ENCODE data around the gene SORCS2.

SORCS2 gene

GRCh38 chr4:7733201-7733600, 540.9 kb downstream of the SORCS2 start:
- TF ChIP-seq, protein P1, sequence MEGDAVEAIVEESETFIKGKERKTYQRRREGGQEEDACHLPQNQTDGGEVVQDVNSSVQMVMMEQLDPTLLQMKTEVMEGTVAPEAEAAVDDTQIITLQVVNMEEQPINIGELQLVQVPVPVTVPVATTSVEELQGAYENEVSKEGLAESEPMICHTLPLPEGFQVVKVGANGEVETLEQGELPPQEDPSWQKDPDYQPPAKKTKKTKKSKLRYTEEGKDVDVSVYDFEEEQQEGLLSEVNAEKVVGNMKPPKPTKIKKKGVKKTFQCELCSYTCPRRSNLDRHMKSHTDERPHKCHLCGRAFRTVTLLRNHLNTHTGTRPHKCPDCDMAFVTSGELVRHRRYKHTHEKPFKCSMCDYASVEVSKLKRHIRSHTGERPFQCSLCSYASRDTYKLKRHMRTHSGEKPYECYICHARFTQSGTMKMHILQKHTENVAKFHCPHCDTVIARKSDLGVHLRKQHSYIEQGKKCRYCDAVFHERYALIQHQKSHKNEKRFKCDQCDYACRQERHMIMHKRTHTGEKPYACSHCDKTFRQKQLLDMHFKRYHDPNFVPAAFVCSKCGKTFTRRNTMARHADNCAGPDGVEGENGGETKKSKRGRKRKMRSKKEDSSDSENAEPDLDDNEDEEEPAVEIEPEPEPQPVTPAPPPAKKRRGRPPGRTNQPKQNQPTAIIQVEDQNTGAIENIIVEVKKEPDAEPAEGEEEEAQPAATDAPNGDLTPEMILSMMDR (IDR thresholded peaks at IDR 0.05; ENCODE audit: extremely low read depth, insufficient read depth, missing control alignments) = no peak
- in situ Hi-C loops (cut with MboI; ENCODE audit: low pct_unique_long_range_greater_than_20kb, low sequenced_read_pairs, unreplicated experiment) = no loop called here
- DNase-seq (ENCODE audit: low spot score) = no peak

DNA sequence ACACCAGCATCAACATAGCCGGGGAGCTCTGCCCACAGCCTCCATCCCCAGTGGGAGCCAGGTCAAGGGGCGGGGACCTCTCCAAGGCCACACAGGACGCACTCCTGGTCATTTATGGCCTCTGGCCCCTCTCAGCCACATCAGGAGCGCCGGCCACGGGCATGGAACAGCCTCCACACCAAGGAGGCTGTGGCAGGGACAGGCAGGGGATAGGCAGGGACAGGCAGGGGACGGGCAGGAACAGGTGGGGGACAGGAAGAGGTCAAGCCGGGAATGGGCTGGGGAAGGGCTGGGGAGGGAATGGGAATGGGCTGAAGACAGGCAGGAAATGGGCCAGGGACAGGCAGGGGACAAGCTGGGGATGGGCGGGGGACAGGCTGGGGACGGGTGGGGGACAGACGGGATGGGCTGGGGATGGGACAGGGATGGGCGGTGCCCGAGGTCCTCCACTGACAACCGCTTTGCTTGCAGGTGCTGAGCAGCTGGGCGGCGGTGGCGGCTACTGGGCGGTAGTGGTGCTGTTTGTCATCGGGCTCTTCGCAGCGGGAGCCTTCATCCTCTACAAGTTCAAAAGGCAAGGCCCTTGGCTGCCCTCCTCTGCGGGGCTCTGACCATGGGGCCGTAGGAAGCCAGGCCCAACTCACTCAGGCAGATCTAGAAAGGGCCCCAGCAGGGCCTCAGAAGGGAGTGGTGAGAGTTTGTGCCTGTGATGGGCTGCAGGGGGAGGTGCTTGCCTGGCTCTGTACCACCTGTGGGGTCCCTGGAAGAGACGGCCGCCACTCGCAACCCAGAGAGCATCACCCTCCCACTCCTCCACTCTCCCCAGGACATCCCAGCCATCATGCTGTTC, 541.7 kb downstream of the SORCS2 start:
- in situ Hi-C loops (cut with MboI; ENCODE audit: low pct_unique_long_range_greater_than_20kb, low sequenced_read_pairs, unreplicated experiment) = no loop called here
- no peak for DNase-seq (ENCODE audit: low spot score)
- TF ChIP-seq, protein P1 (IDR thresholded peaks at IDR 0.05; ENCODE audit: extremely low read depth, insufficient read depth, missing control alignments) = no peak

- TF ChIP-seq, protein P1 (IDR thresholded peaks at IDR 0.05; ENCODE audit: extremely low read depth, insufficient read depth, missing control alignments) = no peak
- DNase-seq (ENCODE audit: low spot score) = no peak
- in situ Hi-C loops (cut with MboI; ENCODE audit: low pct_unique_long_range_greater_than_20kb, low sequenced_read_pairs, unreplicated experiment) = no loop called here
These were observed 542.4 kb downstream of the SORCS2 start for GRCh38 chr4:7734651-7735260.

- TF ChIP-seq, protein P1 (IDR thresholded peaks at IDR 0.05; ENCODE audit: extremely low read depth, insufficient read depth, missing control alignments) = no peak
- in situ Hi-C loops (cut with MboI; ENCODE audit: low pct_unique_long_range_greater_than_20kb, low sequenced_read_pairs, unreplicated experiment) = no loop called here
- no peak for DNase-seq (ENCODE audit: low spot score)
These were observed 543.1 kb downstream of the SORCS2 start for GRCh38 chr4:7735395-7735794.

GRCh38 chr4:7735961-7736360, 543.6 kb downstream of the SORCS2 start:
- in situ Hi-C loops (cut with MboI; ENCODE audit: low pct_unique_long_range_greater_than_20kb, low sequenced_read_pairs, unreplicated experiment) = no loop called here
- TF ChIP-seq, protein P1 (IDR thresholded peaks at IDR 0.05; ENCODE audit: extremely low read depth, insufficient read depth, missing control alignments) = no peak
- no peak for DNase-seq (ENCODE audit: low spot score)

DNA sequence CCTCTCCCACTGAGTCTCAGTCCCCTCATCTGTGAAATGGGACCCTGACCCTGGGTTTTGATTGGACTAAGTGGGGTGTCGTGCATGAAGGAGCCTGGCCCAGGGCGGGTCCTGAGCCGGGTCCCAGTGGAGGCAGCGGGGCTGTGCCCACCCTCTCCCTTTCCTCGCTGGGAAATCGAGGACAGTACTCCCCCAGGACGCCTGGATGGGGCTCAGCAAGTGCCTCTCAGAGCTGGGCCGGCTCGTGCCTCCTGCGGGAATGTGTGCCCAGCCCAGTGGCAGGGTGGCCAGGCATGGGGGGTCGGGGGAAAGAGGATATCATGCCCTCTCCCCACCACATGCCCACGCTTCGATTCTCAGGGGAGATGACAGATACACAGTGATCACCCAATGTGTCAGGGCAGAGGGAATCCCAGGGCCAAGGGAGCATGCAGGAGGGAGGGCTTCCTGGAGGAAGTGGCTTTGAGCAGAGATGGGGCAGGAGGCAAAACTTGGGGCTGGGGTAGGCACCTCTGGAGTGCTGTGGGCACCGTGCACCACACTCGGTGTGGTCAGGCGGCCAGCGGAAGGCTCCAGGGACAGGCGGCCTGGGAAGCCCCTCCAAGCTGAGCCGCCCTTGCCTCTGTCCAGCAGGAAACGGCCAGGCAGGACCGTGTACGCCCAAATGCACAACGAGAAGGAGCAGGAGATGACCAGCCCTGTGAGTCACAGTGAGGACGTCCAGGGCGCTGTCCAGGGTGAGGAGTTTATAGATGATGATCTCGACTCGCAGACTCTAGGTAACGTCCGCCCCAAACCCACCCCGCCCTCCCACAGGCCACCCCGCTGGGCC, 544.3 kb downstream of the SORCS2 start:
- DNase-seq (ENCODE audit: low spot score) = no peak
- in situ Hi-C loops (cut with MboI; ENCODE audit: low pct_unique_long_range_greater_than_20kb, low sequenced_read_pairs, unreplicated experiment) = no loop called here
- TF ChIP-seq, protein P1 (IDR thresholded peaks at IDR 0.05; ENCODE audit: extremely low read depth, insufficient read depth, missing control alignments) = no peak
